GM19238 (cell line): ENCODE data around the gene TMED8.
"Not testable (repeated sequence)": the region's sequence is repeated elsewhere in the genome, so short reads cannot be mapped to it uniquely, and the experiment has no call there.

Experiments
- DNase-seq: peaks from one replicate; pipeline ENCODE4 v3.0.0; 2011; ENCODE audit warnings: low spot score; ENCODE audit not compliant: insufficient read length

The TMED8 gene

DNA sequence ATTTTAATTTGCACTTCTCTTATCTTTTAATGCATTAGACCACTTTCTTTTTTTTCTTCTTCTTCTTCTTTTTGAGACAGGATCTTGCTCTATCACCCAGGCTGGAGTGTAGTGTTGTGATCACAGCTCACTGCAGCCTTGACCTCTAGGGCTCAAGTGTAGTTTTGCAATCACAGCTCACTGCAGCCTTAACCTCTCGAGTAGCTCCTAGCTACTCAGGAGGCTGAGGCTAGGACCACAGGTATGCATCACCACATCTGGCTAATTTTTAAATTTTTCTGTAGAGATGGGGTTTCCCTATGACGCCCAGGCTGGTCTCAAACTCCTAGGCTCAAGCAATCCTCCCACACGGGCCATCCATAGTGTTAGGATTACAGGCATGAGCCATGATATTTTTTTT, 12.7 kb downstream of the TMED8 start:
- no peak for DNase-seq

- DNase-seq: no peak
Measured at GRCh38 chr14:77359626-77360025, 17.3 kb downstream of the TMED8 start.

DNA sequence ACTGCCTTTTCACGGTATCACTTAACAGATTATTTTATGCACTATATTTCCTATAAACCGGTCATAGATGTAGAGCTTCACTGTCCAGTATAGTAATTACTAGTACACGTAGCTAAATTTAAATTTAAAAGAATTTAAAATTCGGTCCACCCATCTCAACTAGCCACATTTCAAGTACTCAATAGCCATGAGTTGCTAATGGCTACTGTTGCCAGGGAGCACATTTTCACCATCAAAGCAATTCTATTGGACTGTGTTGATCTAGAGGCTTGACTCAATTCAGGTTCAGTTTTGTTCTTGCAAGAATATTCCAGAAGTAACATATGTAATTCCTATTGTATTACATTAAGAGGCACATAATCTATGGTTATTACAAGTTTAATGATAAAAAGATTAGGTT, 20.0 kb downstream of the TMED8 start:
- no peak for DNase-seq

DNA sequence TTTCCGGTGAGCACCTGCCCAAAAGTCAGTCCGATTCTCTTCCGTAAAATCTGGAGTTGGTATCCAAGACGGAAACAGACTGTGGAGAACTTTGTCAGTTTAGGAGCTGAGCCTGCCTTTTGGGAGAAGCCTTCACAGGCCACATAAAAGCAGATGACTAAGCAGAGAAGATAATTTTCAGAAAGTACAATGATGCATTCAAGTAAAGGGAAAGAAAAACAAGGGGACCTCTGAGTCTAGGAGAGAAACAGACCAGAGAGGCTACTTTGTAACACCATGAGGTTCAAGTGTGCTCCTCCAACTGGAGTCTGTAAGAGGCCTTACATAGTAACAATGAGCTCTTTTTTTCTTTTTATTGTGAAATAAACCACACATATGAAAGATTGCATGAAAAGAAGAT, 21.1 kb downstream of the TMED8 start:
- DNase-seq: no peak

DNA sequence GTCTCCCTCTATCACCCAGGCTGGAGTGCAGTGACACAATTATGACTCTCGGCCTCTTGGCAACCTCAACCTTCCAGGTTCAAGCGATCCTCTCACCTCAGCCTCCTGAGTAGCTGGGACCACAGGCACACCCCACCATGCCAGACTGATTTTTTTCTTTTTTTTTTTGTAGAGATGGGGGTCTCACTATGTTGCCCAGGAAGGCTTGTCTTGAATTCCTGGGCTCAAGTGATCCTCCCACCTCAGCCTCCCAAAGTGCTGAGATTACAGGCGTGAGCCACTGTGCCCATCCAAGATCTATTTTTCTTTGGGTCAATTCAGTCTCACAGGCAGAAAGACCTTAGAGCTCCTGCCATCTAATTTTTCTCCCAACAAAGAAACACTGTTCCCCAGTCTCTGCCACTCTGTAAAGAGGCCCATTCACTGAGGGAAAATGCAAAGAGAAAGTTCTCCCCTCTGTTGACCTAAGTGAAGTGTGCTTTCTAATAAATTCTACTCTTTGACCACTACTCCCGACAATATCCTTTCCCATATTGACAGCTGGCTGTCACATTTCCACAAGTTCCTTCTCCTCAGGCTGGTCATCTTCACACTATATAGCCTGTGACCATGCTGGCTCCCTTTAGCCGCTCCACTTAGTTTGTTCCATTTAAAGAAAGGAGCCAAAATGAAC, 23.3 kb downstream of the TMED8 start:
- DNase-seq: no peak

DNA sequence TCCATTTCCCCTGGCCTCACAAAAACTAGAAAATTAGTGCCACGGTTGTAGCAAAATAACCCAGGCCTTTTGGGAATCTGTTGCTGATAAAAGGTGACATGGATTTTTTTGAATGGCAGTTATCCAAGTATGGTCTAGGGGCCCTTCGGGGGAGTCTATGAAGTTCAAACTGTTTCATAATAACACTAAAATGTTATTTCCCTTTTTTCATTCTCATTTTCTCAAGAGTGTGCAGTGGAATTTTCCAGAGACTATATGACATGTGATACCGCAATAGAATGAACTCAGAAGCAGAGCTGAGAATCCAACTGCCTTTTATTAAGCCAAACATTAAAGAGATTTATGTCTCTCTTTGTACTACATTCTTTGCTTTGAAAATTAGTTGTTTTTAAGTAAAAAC, 29.1 kb downstream of the TMED8 start:
- no peak for DNase-seq

DNA sequence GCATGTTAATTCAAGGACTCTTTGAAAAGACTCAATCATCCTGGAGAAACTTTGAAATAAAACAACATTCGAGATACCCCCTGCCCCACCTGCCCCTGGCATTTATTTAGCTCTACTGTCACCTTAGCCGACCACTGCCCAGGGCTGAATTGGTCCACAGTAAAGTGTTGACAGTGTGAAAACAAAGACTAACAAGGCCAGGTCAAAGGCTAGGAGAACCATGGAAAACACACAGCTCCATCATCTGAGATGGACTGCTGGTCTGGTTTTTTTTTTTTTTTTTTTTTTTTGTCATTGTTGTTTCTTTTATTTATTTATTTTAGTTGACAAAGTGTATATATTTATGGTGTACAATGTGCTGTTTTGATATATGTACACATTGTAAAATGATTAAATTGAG, 30.4 kb downstream of the TMED8 start:
- DNase-seq: no peak

DNA sequence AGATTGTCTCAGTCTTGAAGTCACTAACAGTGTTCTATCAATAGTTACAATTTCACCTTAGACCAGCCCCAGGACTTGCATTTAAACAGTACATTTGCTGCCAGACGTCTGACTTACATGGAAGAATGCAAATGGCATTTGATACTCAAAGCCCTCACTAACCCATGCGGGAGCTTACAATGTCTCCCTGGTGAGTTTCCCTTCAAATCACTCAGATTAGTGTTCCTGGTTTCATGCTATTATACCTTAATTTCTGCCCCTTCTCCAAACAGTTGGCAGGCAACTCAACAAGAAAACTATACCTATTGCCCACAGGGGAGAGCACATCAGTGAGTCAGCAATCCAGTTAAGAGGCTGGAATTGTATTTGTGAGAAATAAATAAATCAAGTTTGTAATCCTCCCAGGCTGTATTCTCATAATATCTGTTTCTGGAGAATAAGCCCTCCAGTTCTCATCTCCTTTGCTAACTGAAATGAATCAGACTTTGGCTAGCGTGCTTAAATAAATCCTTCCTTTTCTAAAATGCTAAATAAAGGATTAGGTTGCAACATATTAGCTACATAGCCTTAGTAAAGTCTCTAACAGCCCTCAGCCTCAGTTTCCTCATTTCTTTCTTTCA, 32.4 kb downstream of the TMED8 start:
- no peak for DNase-seq

DNA sequence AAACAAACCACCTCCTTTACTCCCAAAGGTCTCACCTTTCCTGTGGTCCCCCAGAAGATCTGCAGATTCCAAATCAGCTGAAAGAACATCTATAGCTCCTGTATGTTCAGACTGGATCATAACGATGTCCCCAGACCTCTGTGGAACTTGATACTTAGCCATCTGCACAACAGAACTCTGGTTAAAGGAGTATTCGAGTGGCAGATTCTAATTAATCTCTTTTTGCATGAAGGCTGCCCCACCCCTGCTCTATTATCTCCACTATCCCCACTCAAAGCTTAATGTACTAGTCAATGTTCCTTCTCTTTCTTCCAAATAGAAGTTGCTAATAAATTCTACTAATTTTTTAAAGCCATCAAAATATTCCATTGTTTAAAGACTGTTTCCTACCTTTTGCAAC, 33.2 kb downstream of the TMED8 start:
- no peak for DNase-seq

- DNase-seq: no peak
Measured at GRCh38 chr14:77342726-77343397, 34.0 kb downstream of the TMED8 start.

GRCh38 chr14:77340389-77340788, 36.5 kb downstream of the TMED8 start:
- DNase-seq: no peak

- no peak for DNase-seq
Measured at GRCh38 chr14:77339407-77339806, 37.5 kb downstream of the TMED8 start.

GRCh38 chr14:77338302-77338701, 38.6 kb downstream of the TMED8 start:
- DNase-seq: no peak

DNA sequence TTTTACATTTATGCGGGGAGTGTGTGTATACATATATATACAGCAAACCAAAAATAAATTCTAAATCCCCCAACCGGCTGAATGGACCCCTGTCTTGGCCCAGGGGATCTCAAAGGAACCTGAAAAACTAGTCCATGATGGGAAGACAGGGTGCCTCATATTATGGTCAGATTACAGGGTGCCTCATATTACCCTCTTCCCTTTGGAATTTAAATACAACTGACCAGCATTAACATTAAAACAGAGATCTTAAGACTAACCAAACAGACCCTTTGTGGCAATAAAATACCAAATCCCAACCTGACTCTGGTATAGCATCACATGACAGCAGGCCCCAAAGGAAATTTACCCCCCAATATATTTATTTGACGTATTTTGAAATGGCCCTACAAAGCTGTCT, 39.0 kb downstream of the TMED8 start:
- DNase-seq: no peak

- not testable (repeated sequence) for DNase-seq
Measured at GRCh38 chr14:77337255-77337654, 39.6 kb downstream of the TMED8 start.

GRCh38 chr14:77335576-77335975, 41.3 kb downstream of the TMED8 start:
- no peak for DNase-seq

GRCh38 chr14:77329872-77330271, 47.0 kb downstream of the TMED8 start:
- no peak for DNase-seq

DNA sequence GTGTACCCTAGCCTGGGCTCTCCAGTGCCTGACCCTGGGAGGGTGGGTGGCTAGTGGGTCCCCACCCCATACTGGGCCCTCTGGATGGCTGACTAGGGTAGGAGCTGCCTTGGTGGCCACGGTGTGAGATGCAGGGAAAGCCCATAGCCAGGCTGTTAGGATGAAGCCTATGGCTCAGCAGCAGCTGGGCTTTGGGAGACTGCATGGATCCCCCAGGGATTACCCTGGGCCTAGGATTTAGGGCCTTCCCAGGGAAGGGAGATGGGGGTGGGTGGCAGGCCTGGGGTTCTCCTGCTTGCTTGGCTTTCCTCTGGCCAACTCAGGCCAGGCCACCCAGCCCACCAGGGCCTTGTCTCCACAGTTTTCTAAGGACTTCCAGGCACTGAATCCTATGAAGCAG, 49.8 kb downstream of the TMED8 start:
- DNase-seq: no peak

- DNase-seq: no peak
Measured at GRCh38 chr14:77325746-77326094, 51.2 kb downstream of the TMED8 start.

DNA sequence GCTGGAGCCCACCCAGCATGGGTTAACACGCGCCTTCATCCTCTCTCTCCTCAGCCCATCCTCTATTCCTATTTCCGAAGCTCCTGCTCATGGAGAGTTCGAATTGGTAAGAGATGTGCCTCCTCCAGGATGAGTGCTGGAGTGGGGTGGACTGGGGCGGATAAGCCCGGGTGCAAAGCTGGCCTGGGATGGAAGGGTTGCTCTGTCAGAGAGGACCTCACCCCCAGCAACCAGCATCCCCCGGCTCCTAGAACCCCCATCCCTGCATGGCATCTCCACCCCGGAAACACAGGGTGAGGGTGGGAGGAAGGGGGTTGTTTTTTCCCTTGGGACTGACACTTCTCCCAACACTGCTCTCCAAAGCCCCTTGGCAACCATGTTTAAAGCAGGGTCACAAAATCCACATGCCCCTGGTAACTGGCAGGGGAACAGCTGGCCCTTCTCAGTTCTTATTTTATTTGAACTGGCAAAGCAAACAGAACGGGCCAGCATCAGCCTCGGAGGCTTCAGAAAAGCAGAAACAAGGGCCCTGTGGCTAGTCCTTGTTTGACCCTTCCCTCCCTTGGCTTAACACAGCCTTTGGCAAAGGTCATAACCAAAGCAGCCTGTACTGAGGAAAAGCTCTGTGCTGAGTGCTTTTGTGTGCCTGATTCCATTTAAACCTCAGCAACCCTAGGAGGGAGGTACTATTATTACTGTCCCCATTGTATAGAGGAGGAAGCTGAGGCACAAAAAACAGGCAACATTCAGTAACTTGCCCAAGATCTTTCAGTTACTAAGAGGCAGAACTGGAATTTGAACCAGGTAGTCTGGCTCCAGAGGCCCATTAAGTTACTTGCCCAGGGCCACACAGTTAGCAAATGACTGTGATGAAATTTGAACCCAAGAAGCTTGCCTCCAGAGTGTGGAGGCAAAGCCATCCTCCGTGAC, 51.8 kb downstream of the TMED8 start:
- no peak for DNase-seq

GRCh38 chr14:77324289-77324688, 52.6 kb downstream of the TMED8 start:
- DNase-seq: no peak

DNA sequence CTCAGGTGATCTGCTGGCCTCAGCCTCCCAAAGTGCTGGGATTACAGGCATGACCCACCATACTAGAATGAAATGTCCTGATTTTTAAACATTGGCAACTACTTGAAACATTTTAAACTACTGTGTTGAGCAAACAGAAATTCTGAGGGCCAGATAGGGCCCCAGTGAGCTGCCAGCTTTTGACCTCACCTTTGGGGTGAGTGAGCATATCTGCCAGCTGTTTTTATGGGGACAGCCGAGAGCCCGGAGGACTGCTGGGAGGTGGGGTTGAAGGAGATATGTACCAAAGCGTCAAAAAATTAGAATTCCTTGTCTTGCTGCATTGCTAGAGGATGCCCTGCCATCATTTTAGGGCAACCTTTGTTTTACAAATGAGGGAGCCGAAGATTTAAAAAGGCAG, 53.3 kb downstream of the TMED8 start:
- no peak for DNase-seq
